Thyroid gland (tissue), 4 donors: ENCODE measurements around the gene ZC2HC1B.

Experiments used
- CTCF ChIP-seq, 6 experiments: fragments of 200-600 bp in 3 of 6; fragments of 450-650 bp in 3 of 6; sonication (generic) in 3 of 6; IDR thresholded peaks; one replicate each; pipeline ENCODE4 v1.5.1; 2016 to 2019; ENCODE audit warnings: antibody characterized with exemption in 6 of 6, mild to moderate bottlenecking in 2 of 6, inconsistent platforms in 1 of 6, moderate library complexity in 1 of 6
- POLR2A ChIP-seq, 2 donors: fragments of 450-650 bp; IDR thresholded peaks; one replicate each; pipeline ENCODE4 v1.6.1; 2017; ENCODE audit warnings: antibody characterized with exemption in 2 of 2, mild to moderate bottlenecking in 2 of 2, moderate library complexity in 1 of 2

GRCh38 chr6:143842902-143843676 lies 21.2 kb upstream of the ZC2HC1B start, which contains the start of gene LTV1:
- TF ChIP-seq CTCF (IDR thresholded peaks at IDR 0.05), result no peak
- TF ChIP-seq POLR2A (IDR thresholded peaks at IDR 0.05), result peak; percentile 50 to 81
